SJSA1 (cell line): ENCODE measurements around the gene RPRML. TPM values are rescaled to one million over a fixed set of nuclear protein-coding genes. Genes with fewer than 3 reads are reported as not detected.

Experiments used
- DNase-seq, 2 experiments: peaks; one replicate each; pipeline ENCODE4 v3.0.0-alpha.2; 2015 to 2020; ENCODE audit warnings: low spot score in 2 of 2, low read depth in 1 of 2
- H3K27ac ChIP-seq: fragments of 250-450 bp; sonication (Bioruptor Pico); 2 replicates; pipeline ENCODE4 v1.5.1; 2020; ENCODE audit warnings: mild to moderate bottlenecking, moderate library complexity
- H3K27me3 ChIP-seq: fragments of 250-450 bp; sonication (Bioruptor Pico); replicated peaks from 2 replicates; pipeline ENCODE4 v1.5.1; 2020; ENCODE audit warnings: mild to moderate bottlenecking, moderate library complexity
- H3K36me3 ChIP-seq: fragments of 250-450 bp; sonication (Bioruptor Pico); 2 replicates; pipeline ENCODE4 v1.5.1; 2020; ENCODE audit warnings: mild to moderate bottlenecking
- H3K4me1 ChIP-seq: fragments of 250-450 bp; sonication (Bioruptor Pico); replicated peaks from 2 replicates; pipeline ENCODE4 v1.6.1; 2021; ENCODE audit warnings: mild to moderate bottlenecking
- H3K4me3 ChIP-seq: fragments of 250-450 bp; sonication (Bioruptor Pico); 2 replicates; pipeline ENCODE4 v1.5.1; 2020; ENCODE audit warnings: mild to moderate bottlenecking
- H3K9me3 ChIP-seq: fragments of 250-450 bp; sonication (Bioruptor Pico); replicated peaks from 2 replicates; pipeline ENCODE4 v1.5.1; 2020; ENCODE audit warnings: mild to moderate bottlenecking
- total RNA-seq: library from RNA; depleted of rRNA; stranded (reverse); fragments of >200 nt; shearing (Covaris generic); gene quantifications from 2 replicates; pipeline ENCODE4 v1.2.3, GENCODE V29; 2014

Gene RPRML
- total RNA-seq, 1 experiment from 2014 or later, result not detected

GRCh38 chr17:46984892-46985291, 5.8 kb upstream of the RPRML start:
- no peaks in the 10 kb centered on the region for H3K4me1 ChIP-seq
- H3K36me3 ChIP-seq, result no peaks in the 10 kb centered on the region
- no peak for DNase-seq
- no peak overlapping the region for H3K27ac ChIP-seq
- no peak overlapping the region for H3K4me3 ChIP-seq
- H3K9me3 ChIP-seq, result no peaks in the 10 kb centered on the region
- H3K27me3 ChIP-seq, result peaks cover 27% of the 10 kb centered on the region

- no peak overlapping the region for H3K27ac ChIP-seq
- no peak for DNase-seq
Observed at GRCh38 chr17:46984341-46984740, 5.3 kb upstream of the RPRML start.

DNA sequence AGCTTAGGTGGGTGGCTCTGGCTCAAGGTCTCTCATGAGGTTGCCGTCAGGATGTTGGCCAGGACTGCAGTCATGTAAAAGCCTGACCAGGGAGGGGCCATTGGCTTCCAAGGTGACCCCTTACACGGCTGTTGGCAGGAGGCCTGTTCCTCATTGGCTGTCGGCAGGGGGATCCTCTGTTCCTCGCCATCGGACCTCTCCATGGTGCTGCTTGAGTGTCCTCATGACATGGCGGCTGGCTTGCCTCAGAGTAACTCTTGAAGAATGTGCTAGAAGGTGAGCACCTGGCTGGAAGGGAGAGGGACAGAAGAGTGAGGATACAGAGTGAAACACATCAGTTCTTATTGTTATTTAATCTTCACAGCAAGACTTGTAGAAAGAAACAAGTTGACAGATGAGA, 4.7 kb upstream of the RPRML start:
- no peak overlapping the region for H3K27ac ChIP-seq
- H3K27me3 ChIP-seq, result peaks cover 38% of the 10 kb centered on the region
- peaks cover 7% of the 10 kb centered on the region for H3K4me1 ChIP-seq
- no peak for DNase-seq
- H3K9me3 ChIP-seq, result peaks cover 2% of the 10 kb centered on the region
- no peaks in the 10 kb centered on the region for H3K36me3 ChIP-seq
- no peak overlapping the region for H3K4me3 ChIP-seq

More at GRCh38 chr17:46984341-46984740, 5.3 kb upstream of the RPRML start:
- Histone ChIP-seq H3K4me1 (peaks cover 2% of the 10 kb centered on the region), H3K4me3 (no peak overlapping the region), H3K27me3 (peaks cover 33% of the 10 kb centered on the region), H3K36me3 (no peaks in the 10 kb centered on the region), H3K9me3 (no peaks in the 10 kb centered on the region)

- no peaks in the 10 kb centered on the region for H3K36me3 ChIP-seq
- H3K4me3 ChIP-seq, result no peak overlapping the region
- H3K4me1 ChIP-seq, result peaks cover 18% of the 10 kb centered on the region
- H3K27me3 ChIP-seq, result peaks cover 50% of the 10 kb centered on the region
- DNase-seq, result no peak
- H3K27ac ChIP-seq, result no peak overlapping the region
- H3K9me3 ChIP-seq, result peaks cover 10% of the 10 kb centered on the region
Observed at GRCh38 chr17:46982577-46982976, 3.5 kb upstream of the RPRML start.

DNA sequence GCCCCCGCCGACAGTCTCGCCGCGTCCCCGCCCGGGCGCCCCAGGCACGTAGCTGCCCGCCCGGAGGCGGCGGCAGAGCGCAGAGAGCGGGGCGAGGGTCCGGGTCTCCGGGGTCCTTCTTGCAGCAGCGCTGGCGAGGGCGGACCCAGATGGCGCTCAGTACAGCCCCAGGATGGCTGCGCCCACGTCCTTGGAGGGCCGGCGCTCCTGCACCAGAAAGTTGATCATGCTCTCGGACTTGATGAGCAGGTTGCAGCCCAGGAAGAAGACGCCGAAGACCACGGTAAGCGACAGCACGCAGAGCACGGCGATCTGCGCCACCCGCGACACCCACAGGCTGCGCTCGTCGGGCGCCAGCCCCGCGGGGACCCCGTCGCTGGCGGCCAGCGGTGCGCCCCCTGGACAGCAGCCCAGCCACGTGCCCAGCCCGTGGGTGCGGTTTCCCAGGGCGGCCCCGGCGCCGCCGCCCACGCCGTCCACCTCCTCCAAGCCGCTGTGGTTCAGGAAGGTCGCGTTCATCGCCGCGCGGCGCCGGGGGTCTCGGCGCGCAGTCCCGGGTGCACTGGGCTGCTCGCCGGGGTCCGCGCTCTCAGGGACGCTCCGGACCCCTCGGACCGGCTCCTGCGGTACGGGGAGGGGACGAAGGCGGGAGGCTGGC, 435 bp downstream of the RPRML start:
- DNase-seq, result no peak
- peak overlapping the region; percentile 34 for H3K4me3 ChIP-seq

DNA sequence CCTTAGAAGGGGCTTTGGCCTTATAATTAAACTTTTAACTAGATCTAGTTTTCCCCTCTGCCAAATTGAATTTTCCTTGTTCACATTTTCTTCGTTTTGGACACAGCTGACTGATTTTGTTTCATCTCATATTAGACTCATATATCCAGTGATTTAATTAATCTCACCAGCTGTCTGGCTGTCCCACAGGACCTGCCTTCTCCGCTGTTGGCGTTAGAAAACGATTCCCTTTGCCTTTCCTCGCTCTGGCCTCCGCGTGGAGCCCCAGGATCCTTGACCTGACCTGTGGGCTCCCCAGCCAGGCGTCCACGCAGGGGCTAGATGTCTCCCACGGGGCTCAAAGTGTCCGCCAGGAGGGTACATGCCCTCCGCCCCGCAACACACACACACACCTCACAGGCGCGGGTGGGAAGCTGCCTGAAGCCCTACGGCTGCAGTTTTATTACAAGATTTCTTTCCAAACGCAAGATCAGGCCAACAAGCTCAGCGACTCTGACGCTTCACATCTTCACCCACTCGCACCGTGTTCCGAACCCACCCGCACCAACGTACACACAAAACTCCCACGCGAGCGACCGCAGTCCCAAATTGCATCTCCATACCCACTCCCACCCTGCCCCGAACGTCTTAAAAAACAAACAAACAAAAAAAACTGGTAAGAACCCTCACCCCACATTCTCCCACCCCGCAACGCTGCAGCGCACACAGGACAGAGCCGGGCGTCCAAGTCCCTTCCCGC, 1.1 kb downstream of the RPRML start:
- Histone ChIP-seq H3K9me3 (peaks cover 10% of the 10 kb centered on the region), H3K36me3 (no peaks in the 10 kb centered on the region), H3K4me1 (peaks cover 18% of the 10 kb centered on the region), H3K27me3 (peaks cover 72% of the 10 kb centered on the region), H3K27ac (no peak overlapping the region), H3K4me3 (no peak overlapping the region)
- DNase-seq, result no peak

More for the DNA sequence above, 435 bp downstream of the RPRML start:
- Histone ChIP-seq H3K27me3 (peaks cover 69% of the 10 kb centered on the region), H3K9me3 (peaks cover 10% of the 10 kb centered on the region), H3K27ac (no peak overlapping the region), H3K4me1 (peaks cover 18% of the 10 kb centered on the region), H3K36me3 (no peaks in the 10 kb centered on the region)

- no peak overlapping the region for H3K27ac ChIP-seq
- H3K4me3 ChIP-seq, result no peak overlapping the region
- no peak for DNase-seq
- peaks cover 18% of the 10 kb centered on the region for H3K4me1 ChIP-seq
- peaks cover 76% of the 10 kb centered on the region for H3K27me3 ChIP-seq
- H3K9me3 ChIP-seq, result peaks cover 10% of the 10 kb centered on the region
- no peaks in the 10 kb centered on the region for H3K36me3 ChIP-seq
Observed at GRCh38 chr17:46977348-46977747, 1.7 kb downstream of the RPRML start.

- DNase-seq, result no peak
- H3K27me3 ChIP-seq, result peaks cover 73% of the 10 kb centered on the region
Observed at GRCh38 chr17:46976626-46977270, 2.3 kb downstream of the RPRML start.

GRCh38 chr17:46975287-46975686, 3.8 kb downstream of the RPRML start:
- peaks cover 65% of the 10 kb centered on the region for H3K27me3 ChIP-seq
- no peak overlapping the region for H3K27ac ChIP-seq

More at GRCh38 chr17:46976626-46977270, 2.3 kb downstream of the RPRML start:
- no peak overlapping the region for H3K4me3 ChIP-seq
- peaks cover 18% of the 10 kb centered on the region for H3K4me1 ChIP-seq
- no peaks in the 10 kb centered on the region for H3K36me3 ChIP-seq
- peaks cover 10% of the 10 kb centered on the region for H3K9me3 ChIP-seq
- no peak overlapping the region for H3K27ac ChIP-seq

GRCh38 chr17:46974086-46974485, 5.0 kb downstream of the RPRML start:
- peaks cover 14% of the 10 kb centered on the region for H3K4me1 ChIP-seq
- H3K9me3 ChIP-seq, result peaks cover 10% of the 10 kb centered on the region
- H3K27ac ChIP-seq, result no peak overlapping the region
- peaks cover 64% of the 10 kb centered on the region for H3K27me3 ChIP-seq
- H3K36me3 ChIP-seq, result no peaks in the 10 kb centered on the region
- DNase-seq, result no peak
- no peak overlapping the region for H3K4me3 ChIP-seq

More at GRCh38 chr17:46975287-46975686, 3.8 kb downstream of the RPRML start:
- Histone ChIP-seq H3K4me1 (peaks cover 18% of the 10 kb centered on the region), H3K36me3 (no peaks in the 10 kb centered on the region), H3K9me3 (peaks cover 10% of the 10 kb centered on the region), H3K4me3 (no peak overlapping the region)
- no peak for DNase-seq

DNA sequence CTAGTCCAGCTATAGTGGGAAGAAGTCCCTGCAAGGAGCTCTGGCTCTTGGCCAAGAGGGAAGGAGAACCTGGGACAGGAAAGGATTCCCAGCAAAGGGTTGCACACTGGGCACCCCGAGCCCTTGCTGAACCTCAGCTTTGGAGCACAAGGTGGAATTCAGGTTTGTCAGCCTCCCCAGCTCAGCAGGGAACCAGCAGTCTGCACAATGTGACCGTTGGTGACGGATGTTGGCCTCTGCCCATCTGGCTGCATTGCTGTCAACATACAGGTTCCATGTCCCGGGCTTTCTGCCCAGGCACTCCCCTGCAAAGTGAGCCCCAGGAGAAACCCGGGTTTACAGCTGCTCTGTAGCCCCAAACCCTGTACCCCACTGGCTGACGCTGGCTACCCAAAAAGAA, 6.7 kb downstream of the RPRML start:
- Histone ChIP-seq H3K36me3 (no peaks in the 10 kb centered on the region), H3K27ac (no peak overlapping the region), H3K4me3 (no peak overlapping the region), H3K27me3 (peaks cover 52% of the 10 kb centered on the region), H3K9me3 (no peaks in the 10 kb centered on the region), H3K4me1 (no peaks in the 10 kb centered on the region)
- DNase-seq, result no peak

DNA sequence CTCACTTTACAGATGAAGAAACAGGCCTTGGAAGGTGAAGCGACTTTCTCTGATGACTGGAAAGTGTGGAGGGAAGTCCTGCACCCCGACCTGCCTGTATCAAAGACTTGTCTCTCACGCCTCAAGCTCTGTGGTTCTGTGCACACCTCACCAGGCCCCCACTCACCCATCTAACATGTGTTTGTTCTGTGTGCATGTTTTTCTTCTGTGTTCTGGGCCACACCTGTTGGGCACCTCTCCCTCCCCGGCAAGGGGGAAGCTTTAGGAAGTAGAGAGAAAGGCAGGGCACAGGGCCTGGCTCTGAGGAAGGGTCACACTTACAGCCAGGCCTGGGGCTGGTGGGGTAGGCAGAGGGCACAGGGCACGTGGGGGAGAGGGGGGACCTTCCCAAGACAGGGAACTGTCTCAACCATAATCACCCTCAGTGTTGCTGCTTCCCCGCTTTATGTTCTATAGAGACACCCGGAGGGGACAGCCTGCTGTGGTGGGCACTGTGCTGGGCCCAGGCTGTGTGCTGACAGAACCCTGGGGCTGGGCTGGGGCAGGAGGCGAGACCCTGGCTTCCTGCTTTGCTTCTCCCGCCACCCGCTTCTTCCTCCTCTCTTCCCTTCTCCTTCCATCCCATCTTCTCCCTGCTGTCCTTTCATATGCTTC, 7.3 kb downstream of the RPRML start:
- H3K36me3 ChIP-seq, result no peaks in the 10 kb centered on the region
- H3K27ac ChIP-seq, result no peak overlapping the region
- H3K27me3 ChIP-seq, result peaks cover 48% of the 10 kb centered on the region
- no peak for DNase-seq
- no peaks in the 10 kb centered on the region for H3K9me3 ChIP-seq
- no peak overlapping the region for H3K4me3 ChIP-seq
- H3K4me1 ChIP-seq, result no peaks in the 10 kb centered on the region

DNA sequence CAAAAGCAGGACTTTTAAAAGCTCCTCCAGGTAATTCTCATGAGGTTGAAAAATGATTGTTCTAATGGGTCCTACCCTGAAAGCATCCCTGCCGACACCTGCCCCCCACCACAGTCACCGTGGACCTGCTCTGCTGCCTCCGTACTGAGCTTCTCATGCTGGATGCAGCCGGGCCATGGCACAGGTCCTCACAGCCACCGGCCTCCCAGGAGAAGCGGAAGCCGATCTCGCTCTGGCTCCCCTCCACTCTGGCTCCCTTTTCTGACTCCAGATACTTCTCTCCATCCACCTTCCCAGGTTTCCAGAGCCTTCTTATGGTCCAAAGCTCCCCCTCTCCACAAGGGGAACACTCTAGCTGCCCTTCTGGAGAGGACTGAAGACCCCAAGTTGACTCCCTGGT, 10.2 kb downstream of the RPRML start:
- DNase-seq, result no peak
- Histone ChIP-seq H3K4me3 (no peak overlapping the region), H3K4me1 (no peaks in the 10 kb centered on the region), H3K36me3 (no peaks in the 10 kb centered on the region), H3K27ac (no peak overlapping the region), H3K9me3 (no peaks in the 10 kb centered on the region), H3K27me3 (peaks cover 40% of the 10 kb centered on the region)
